ENCODE data around the gene ABHD14A. TPM values are rescaled to one million over a fixed set of nuclear protein-coding genes. Genes with fewer than 3 reads are reported as not detected.
A peak's percentile ranks its signal among the peaks of the same experiment; 100 is the strongest.

ABHD14A gene
- total RNA-seq, 1 donor from 2014 or later: 17.8 TPM

- DNase-seq: peak; percentile 87
- peak; percentile 8 to 13 for ATAC-seq
- Histone ChIP-seq H3K27ac (peak overlapping the region; percentile 97), H3K9me3 (no peaks in the 10 kb centered on the region), H3K27me3 (ENCODE audit: low read depth) (no peaks in the 10 kb centered on the region), H3K4me3 (peak overlapping the region; percentile 88), H3K4me1 (peaks cover 39% of the 10 kb centered on the region), H3K36me3 (no peaks in the 10 kb centered on the region)
- intact Hi-C loops (cut with DNase I): no loop called here
- TF ChIP-seq CTCF (IDR thresholded peaks at IDR 0.05): peak; percentile 20
Observed at GRCh38 chr3:51975852-51976549, 1.1 kb downstream of the ABHD14A start.

- Histone ChIP-seq H3K4me1 (peaks cover 38% of the 10 kb centered on the region), H3K27me3 (ENCODE audit: low read depth) (no peaks in the 10 kb centered on the region), H3K9me3 (no peaks in the 10 kb centered on the region), H3K4me3 (no peak overlapping the region), H3K27ac (no peak overlapping the region), H3K36me3 (no peaks in the 10 kb centered on the region)
- intact Hi-C loops (cut with DNase I): no loop called here
- DNase-seq (no peak), ATAC-seq (no peak)
- TF ChIP-seq CTCF (IDR thresholded peaks at IDR 0.05): no peak
Observed at GRCh38 chr3:51977446-51978142, 2.7 kb downstream of the ABHD14A start.

GRCh38 chr3:51978143-51978502 lies 3.3 kb downstream of the ABHD14A start:
- Histone ChIP-seq H3K36me3 (no peaks in the 10 kb centered on the region), H3K9me3 (no peaks in the 10 kb centered on the region), H3K4me3 (no peak overlapping the region), H3K27me3 (ENCODE audit: low read depth) (no peaks in the 10 kb centered on the region), H3K27ac (no peak overlapping the region), H3K4me1 (peaks cover 36% of the 10 kb centered on the region)
- no peak for ATAC-seq
- intact Hi-C loops (cut with DNase I): no loop called here
- no peak for DNase-seq
- TF ChIP-seq CTCF (IDR thresholded peaks at IDR 0.05): no peak

- H3K9me3 ChIP-seq: no peaks in the 10 kb centered on the region
- H3K27ac ChIP-seq: peak overlapping the region; percentile 24
- H3K27me3 ChIP-seq (ENCODE audit: low read depth): no peaks in the 10 kb centered on the region
- DNase-seq (no peak), ATAC-seq (no peak)
- intact Hi-C loops (cut with DNase I): no loop called here
- no peak for TF ChIP-seq CTCF (IDR thresholded peaks at IDR 0.05)
- H3K4me3 ChIP-seq: no peak overlapping the region
- no peaks in the 10 kb centered on the region for H3K36me3 ChIP-seq
- peaks cover 38% of the 10 kb centered on the region for H3K4me1 ChIP-seq
Observed at GRCh38 chr3:51980253-51980652, 5.4 kb downstream of the ABHD14A start.

- no peaks in the 10 kb centered on the region for H3K9me3 ChIP-seq
- no peaks in the 10 kb centered on the region for H3K27me3 ChIP-seq (ENCODE audit: low read depth)
- DNase-seq: no peak
- no peaks in the 10 kb centered on the region for H3K36me3 ChIP-seq
- peak overlapping the region; percentile 68 for H3K4me3 ChIP-seq
- peak overlapping the region; percentile 95 for H3K27ac ChIP-seq
- peak; percentile 58 to 60 for ATAC-seq
- peak; percentile 51 for TF ChIP-seq CTCF (IDR thresholded peaks at IDR 0.05)
- intact Hi-C loops (cut with DNase I): no loop called here
- H3K4me1 ChIP-seq: peaks cover 25% of the 10 kb centered on the region
Observed at GRCh38 chr3:51982352-51982837, 7.5 kb downstream of the ABHD14A start.

Measured in lower lobe of right lung (tissue), 2 donors.